HG02938 (cell line): Measurements from ENCODE around the gene CXCR5.
A peak's percentile ranks its signal among the peaks of the same experiment; 100 is the strongest.

ENCODE experiments used
- ATAC-seq: cut with Tn5 transposase; IDR thresholded peaks from one replicate; pipeline ENCODE4 v1.9.1; 2021; ENCODE audit warnings: mild to moderate bottlenecking, moderate library complexity; ENCODE audit not compliant: unreplicated experiment

CXCR5 gene

GRCh38 chr11:118924591-118925585 lies 41.2 kb downstream of the CXCR5 start:
- ATAC-seq: no peak

- no peak for ATAC-seq
Measured at GRCh38 chr11:118927554-118928100, 43.9 kb downstream of the CXCR5 start.

GRCh38 chr11:118928101-118928869 lies 44.6 kb downstream of the CXCR5 start:
- peak; percentile 41 for ATAC-seq

GRCh38 chr11:118928870-118929500 lies 45.3 kb downstream of the CXCR5 start:
- no peak for ATAC-seq

GRCh38 chr11:118929501-118930093 lies 45.9 kb downstream of the CXCR5 start:
- ATAC-seq: no peak

- no peak for ATAC-seq
Measured at GRCh38 chr11:118930094-118930712, 46.5 kb downstream of the CXCR5 start.

- ATAC-seq: no peak
Measured at GRCh38 chr11:118931571-118931970, 47.9 kb downstream of the CXCR5 start.

- ATAC-seq: no peak
Measured at GRCh38 chr11:118933486-118933885, 49.8 kb downstream of the CXCR5 start.

- ATAC-seq: no peak
Measured at GRCh38 chr11:118935376-118935775, 51.7 kb downstream of the CXCR5 start.

- no peak for ATAC-seq
Measured at GRCh38 chr11:118938491-118939403, 55.1 kb downstream of the CXCR5 start.

- ATAC-seq: no peak
Measured at GRCh38 chr11:118939404-118939915, 55.8 kb downstream of the CXCR5 start.

GRCh38 chr11:118939953-118940598 lies 56.4 kb downstream of the CXCR5 start:
- no peak for ATAC-seq

- no peak for ATAC-seq
Measured at GRCh38 chr11:118947091-118947490, 63.4 kb downstream of the CXCR5 start.
